Fibroblast of the aortic adventitia (primary cell): ENCODE results near the gene GNB3. TPM values are rescaled to one million over a fixed set of nuclear protein-coding genes. Genes with fewer than 3 reads are reported as not detected.

Source experiments
- DNase-seq: peaks from one replicate; pipeline ENCODE4 v3.0.0-alpha.2; 2010; ENCODE audit warnings: low read depth
- H3K4me3 ChIP-seq: 2 replicates; pipeline ENCODE4 v1.5.1; 2011; ENCODE audit warnings: low read depth, mild to moderate bottlenecking, control low read depth, low read length, moderate library complexity
- total RNA-seq: library from RNA; depleted of rRNA; stranded (reverse); fragments of >200 nt; gene quantifications from 2 replicates; pipeline ENCODE4 v1.2.3, GENCODE V29; 2012; ENCODE audit warnings: low replicate concordance
- TF ChIP-seq, protein P1 (sequence below): IDR thresholded peaks from 2 replicates; pipeline ENCODE4 v1.5.1; 2011; ENCODE audit warnings: mild to moderate bottlenecking, low read length, control low read depth, inconsistent platforms; ENCODE audit not compliant: insufficient read depth

The GNB3 gene
- total RNA-seq: 3.4 TPM in 2 replicates

DNA sequence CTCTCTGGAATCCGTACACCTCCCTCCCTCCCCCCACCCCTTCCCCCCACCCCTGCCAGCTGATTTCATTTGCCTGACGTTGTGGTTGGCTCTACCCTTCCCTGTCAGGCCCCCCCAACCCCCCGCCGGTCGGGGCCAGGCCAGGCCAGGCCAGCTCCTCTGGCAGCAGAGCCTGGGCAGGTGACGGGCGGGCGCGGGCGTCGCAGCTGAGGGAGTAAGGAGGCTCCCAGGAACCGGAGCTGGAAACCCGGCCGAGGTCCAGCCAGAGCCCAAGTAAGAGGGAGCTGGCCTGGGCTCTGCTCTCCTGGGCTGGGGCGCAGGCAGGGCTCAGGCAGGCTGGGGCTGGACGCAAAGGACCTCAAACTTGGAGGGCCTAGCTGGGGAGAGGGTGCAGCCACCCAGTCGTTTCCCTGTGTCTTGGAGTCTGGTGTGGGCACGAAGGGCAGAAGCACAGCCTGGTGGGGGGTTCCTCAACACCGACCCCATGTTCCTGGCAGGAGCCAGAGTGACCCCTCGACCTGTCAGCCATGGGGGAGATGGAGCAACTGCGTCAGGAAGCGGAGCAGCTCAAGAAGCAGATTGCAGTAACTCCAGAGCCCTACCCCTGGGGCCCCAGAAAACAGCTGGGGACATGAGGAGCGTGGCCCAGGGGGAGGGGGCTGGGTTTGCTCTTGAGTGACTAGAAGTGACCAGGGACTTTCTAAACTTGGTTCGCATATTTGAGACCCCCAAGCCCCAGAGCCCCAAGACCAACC is at the start of gene GNB3:
Gene GNB3, plus strand, starts transcription at position 165 of the 755 bp plus-strand sequence. Its CDS starts 363 bp downstream, at position 528.
- no peak for DNase-seq
- no peak within 1 kb of the TSS for H3K4me3 ChIP-seq
- TF ChIP-seq, protein P1, sequence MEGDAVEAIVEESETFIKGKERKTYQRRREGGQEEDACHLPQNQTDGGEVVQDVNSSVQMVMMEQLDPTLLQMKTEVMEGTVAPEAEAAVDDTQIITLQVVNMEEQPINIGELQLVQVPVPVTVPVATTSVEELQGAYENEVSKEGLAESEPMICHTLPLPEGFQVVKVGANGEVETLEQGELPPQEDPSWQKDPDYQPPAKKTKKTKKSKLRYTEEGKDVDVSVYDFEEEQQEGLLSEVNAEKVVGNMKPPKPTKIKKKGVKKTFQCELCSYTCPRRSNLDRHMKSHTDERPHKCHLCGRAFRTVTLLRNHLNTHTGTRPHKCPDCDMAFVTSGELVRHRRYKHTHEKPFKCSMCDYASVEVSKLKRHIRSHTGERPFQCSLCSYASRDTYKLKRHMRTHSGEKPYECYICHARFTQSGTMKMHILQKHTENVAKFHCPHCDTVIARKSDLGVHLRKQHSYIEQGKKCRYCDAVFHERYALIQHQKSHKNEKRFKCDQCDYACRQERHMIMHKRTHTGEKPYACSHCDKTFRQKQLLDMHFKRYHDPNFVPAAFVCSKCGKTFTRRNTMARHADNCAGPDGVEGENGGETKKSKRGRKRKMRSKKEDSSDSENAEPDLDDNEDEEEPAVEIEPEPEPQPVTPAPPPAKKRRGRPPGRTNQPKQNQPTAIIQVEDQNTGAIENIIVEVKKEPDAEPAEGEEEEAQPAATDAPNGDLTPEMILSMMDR: no peak

DNA sequence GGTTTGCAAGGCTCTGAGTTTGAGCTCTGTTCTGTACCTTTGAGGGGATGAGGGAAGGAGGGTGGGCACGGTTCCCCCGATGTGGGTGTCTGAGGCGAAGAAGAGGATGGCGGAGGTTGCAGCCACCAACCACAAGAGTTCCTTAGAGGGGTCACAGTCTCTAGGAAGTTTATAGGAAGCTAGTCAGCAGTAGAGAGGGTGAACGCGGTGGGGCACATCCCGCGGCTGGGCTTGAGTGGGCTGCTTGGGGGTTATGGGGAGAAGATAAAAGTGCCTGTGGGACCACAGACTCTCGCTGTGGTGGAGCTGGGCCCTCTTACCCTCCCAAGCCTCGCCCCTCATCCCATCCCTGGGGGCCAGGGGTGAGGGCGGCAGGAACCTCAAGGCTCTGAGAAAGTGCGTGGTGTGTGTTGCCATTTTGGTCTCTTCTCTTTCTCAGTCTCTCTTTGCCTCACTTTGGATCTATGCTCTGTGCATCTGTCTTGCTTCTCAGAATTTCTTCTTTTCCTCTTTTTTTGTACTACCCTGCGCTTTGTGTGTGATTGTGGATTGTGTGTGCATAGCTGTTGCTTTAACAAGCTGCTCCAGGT is 48.7 kb upstream of the GNB3 start:
- TF ChIP-seq, protein P1: no peak
- no peak overlapping the region for H3K4me3 ChIP-seq
- no peak for DNase-seq

- TF ChIP-seq, protein P1: no peak
- no peak for DNase-seq
- H3K4me3 ChIP-seq: no peak overlapping the region
Observed at GRCh38 chr12:6792522-6793201, 48.1 kb upstream of the GNB3 start.

GRCh38 chr12:6795088-6795487 is 45.6 kb upstream of the GNB3 start:
- H3K4me3 ChIP-seq: no peak overlapping the region
- TF ChIP-seq, protein P1: no peak
- no peak for DNase-seq

- H3K4me3 ChIP-seq: no peak overlapping the region
- no peak for DNase-seq
- TF ChIP-seq, protein P1: no peak
Observed at GRCh38 chr12:6796576-6796975, 44.1 kb upstream of the GNB3 start.

DNA sequence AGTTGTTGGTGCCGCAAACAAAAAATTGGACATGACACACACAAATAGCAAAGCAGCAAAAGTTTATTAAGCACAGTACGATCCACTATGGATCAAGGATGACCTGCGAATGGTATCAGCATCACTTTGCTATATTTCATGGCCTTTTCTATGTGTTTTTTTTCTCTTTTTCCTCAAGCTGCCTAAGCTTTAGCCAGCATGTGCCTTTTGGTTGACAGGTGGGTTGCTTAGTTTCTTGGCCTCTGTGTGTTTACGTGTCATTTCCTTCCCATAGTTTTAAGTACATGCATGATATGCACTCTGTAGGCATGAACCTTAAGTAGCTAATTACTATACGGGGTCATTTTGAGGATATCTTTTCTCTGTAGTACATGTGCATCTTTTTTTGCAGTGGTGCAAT is 41.6 kb upstream of the GNB3 start:
- no peak overlapping the region for H3K4me3 ChIP-seq
- TF ChIP-seq, protein P1: no peak
- no peak for DNase-seq
